ENCODE results near the gene EXTL1.

- TF ChIP-seq, protein P1, sequence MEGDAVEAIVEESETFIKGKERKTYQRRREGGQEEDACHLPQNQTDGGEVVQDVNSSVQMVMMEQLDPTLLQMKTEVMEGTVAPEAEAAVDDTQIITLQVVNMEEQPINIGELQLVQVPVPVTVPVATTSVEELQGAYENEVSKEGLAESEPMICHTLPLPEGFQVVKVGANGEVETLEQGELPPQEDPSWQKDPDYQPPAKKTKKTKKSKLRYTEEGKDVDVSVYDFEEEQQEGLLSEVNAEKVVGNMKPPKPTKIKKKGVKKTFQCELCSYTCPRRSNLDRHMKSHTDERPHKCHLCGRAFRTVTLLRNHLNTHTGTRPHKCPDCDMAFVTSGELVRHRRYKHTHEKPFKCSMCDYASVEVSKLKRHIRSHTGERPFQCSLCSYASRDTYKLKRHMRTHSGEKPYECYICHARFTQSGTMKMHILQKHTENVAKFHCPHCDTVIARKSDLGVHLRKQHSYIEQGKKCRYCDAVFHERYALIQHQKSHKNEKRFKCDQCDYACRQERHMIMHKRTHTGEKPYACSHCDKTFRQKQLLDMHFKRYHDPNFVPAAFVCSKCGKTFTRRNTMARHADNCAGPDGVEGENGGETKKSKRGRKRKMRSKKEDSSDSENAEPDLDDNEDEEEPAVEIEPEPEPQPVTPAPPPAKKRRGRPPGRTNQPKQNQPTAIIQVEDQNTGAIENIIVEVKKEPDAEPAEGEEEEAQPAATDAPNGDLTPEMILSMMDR (IDR thresholded peaks at IDR 0.05; ENCODE audit: insufficient read depth, low read depth, low read length) = no peak
- TF ChIP-seq EZH2 (IDR thresholded peaks at IDR 0.05; ENCODE audit: insufficient read depth, low read length) = no peak
Measured at GRCh38 chr1:26016258-26016952, 5.2 kb upstream of the EXTL1 start.
